ENCODE data around the gene CFAP97. TPM values are rescaled to one million over a fixed set of nuclear protein-coding genes. Genes with fewer than 3 reads are reported as not detected.

Gene CFAP97
- total and polyA plus RNA-seq, 2 donors (not counting 1 experiment from before 2014, with no cell fraction given) = 11.3 to 32.0 TPM

DNA sequence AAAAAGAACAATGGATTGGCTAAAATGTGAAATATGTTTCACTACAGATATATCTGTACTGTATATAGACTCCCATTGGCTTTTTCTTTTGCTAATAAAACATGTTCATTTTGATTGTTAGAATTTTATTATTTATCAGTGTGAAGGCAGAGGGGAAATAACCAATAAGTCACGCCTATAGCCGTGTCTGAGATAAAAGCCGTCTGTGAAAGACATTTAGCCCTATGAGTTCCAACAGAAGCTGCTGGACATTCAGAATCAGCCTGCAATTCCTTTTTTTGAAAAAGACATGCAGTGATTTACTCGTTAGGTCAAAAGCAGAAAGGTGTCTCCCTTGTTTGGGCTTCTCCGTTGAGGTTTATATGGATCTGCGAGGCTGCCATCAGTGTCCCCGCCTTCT lies 84.9 kb downstream of the CFAP97 start:
- intact Hi-C loops (cut with micrococcal nuclease) = no loop called here
- H3K27ac ChIP-seq (ENCODE audit: low read length in 2 of 2) = no peak overlapping the region
- H3K36me3 ChIP-seq (replicated peaks in 1 of 2; ENCODE audit: control extremely low read depth in 1 of 2, control insufficient read depth in 1 of 2, extremely low read depth in 1 of 2, insufficient read depth in 2 of 2, low read length in 1 of 2) = no peaks in the 10 kb centered on the region
- no peak overlapping the region for H3K4me2 ChIP-seq (replicated peaks; ENCODE audit: low read depth, low read length, poor library complexity, severe bottlenecking)
- Mint-ChIP-seq H3K4me3 (no peak overlapping the region), H3K4me1 (peaks cover 8% of the 10 kb centered on the region), H3K9me3 (ENCODE audit: insufficient read depth) (no peaks in the 10 kb centered on the region), H3K27me3 (peaks cover 19% of the 10 kb centered on the region), H3K27ac (no peak overlapping the region)
- ChIA-PET POLR2A (no interaction called here), CTCF (interaction anchor here (1.7 kb wide), 1 partner anchor 16 kb away, joined by 7 read pairs; no protein-coding TSS in a partner anchor)
- H3K9me3 ChIP-seq (ENCODE audit: control extremely low read depth in 1 of 3, control insufficient read depth in 2 of 3, insufficient read depth in 1 of 3, low read length in 2 of 3) = no peaks in the 10 kb centered on the region
- DNase-seq (no peak), ATAC-seq (ENCODE audit: low read depth) (no peak)
- H3K27me3 ChIP-seq (replicated peaks in 1 of 4; ENCODE audit: control extremely low read depth in 1 of 4, control insufficient read depth in 3 of 4, insufficient read depth in 4 of 4, low read length in 3 of 4) = peaks cover 0 to 8% (median 1%) of the 10 kb centered on the region in 4 experiments
- H3K79me2 ChIP-seq (ENCODE audit: control insufficient read depth, insufficient read depth, low read length) = no peaks in the 10 kb centered on the region
- TF ChIP-seq, protein P1, sequence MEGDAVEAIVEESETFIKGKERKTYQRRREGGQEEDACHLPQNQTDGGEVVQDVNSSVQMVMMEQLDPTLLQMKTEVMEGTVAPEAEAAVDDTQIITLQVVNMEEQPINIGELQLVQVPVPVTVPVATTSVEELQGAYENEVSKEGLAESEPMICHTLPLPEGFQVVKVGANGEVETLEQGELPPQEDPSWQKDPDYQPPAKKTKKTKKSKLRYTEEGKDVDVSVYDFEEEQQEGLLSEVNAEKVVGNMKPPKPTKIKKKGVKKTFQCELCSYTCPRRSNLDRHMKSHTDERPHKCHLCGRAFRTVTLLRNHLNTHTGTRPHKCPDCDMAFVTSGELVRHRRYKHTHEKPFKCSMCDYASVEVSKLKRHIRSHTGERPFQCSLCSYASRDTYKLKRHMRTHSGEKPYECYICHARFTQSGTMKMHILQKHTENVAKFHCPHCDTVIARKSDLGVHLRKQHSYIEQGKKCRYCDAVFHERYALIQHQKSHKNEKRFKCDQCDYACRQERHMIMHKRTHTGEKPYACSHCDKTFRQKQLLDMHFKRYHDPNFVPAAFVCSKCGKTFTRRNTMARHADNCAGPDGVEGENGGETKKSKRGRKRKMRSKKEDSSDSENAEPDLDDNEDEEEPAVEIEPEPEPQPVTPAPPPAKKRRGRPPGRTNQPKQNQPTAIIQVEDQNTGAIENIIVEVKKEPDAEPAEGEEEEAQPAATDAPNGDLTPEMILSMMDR (IDR thresholded peaks at IDR 0.05) = no peak
- no peak for TF ChIP-seq EZH2 (IDR thresholded peaks at IDR 0.05; ENCODE audit: borderline replicate concordance, insufficient read depth, low read depth, low read length, poor library complexity, severe bottlenecking)
- WGBS (ENCODE audit: insufficient coverage) = 93% methylated on average over 7 of the region's 7 CpGs
- no peak overlapping the region for H3K9ac ChIP-seq (ENCODE audit: low read length)
- H3K4me1 ChIP-seq (ENCODE audit: control insufficient read depth in 2 of 2, insufficient read depth in 2 of 2, low read length in 2 of 2) = peaks cover 0 to 4% of the 10 kb centered on the region in 2 donors
- H3K4me3 ChIP-seq (ENCODE audit: control extremely low read depth in 1 of 5, extremely low read depth in 1 of 5, insufficient read depth in 1 of 5, low read depth in 2 of 5, low read length in 4 of 5) = no peak overlapping the region
- H4K20me1 ChIP-seq (ENCODE audit: control insufficient read depth, insufficient read depth, low read length, poor library complexity, severe bottlenecking) = no peaks in the 10 kb centered on the region
- no peak overlapping the region for H2AFZ ChIP-seq (ENCODE audit: insufficient read depth, low read depth, low read length, poor library complexity, severe bottlenecking)

DNA sequence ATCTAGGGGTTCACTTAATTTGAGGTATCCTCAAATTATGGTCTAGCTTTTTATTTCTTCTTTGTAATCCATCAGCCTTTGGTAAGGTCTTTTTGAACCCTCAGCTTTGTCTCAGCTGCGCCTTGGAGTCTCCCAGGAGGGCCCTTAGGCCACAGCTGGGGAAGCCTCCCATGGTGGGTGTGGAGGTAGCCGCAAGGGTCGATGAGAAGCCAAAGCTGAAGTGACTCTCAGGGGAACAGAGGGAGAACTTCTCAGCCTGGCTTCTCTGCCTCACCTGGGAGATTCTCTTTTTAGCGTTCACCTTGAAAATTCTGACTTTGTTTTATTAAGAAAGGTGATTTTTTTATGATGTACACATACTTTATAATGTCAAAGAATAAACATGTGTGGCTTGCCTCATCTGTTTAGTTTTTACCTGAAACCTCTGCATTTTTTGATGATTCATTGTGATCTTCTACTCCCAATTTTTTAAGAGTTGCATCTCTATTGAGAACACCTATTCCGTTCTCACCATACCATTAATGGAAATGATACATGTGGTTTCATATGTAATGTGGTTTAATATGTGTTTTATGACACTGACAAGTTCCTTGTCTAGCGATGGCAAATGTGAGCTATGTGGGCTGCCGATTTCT lies 86.4 kb downstream of the CFAP97 start:
- CTCF ChIA-PET = no interaction called here
- H3K27ac Mint-ChIP-seq = no peak overlapping the region
- intact Hi-C loops (cut with micrococcal nuclease) = no loop called here

More for the DNA sequence above, 86.4 kb downstream of the CFAP97 start:
- Histone ChIP-seq H4K20me1 (ENCODE audit: control insufficient read depth, insufficient read depth, low read length, poor library complexity, severe bottlenecking) (no peaks in the 10 kb centered on the region), H3K4me1 (ENCODE audit: control insufficient read depth in 2 of 2, insufficient read depth in 2 of 2, low read length in 2 of 2) (no peaks in the 10 kb centered on the region), H3K4me2 (replicated peaks; ENCODE audit: low read depth, low read length, poor library complexity, severe bottlenecking) (no peak overlapping the region), H3K36me3 (replicated peaks in 1 of 2; ENCODE audit: control extremely low read depth in 1 of 2, control insufficient read depth in 1 of 2, extremely low read depth in 1 of 2, insufficient read depth in 2 of 2, low read length in 1 of 2) (no peaks in the 10 kb centered on the region), H3K27ac (ENCODE audit: low read length in 2 of 2) (no peak overlapping the region), H3K9me3 (ENCODE audit: control extremely low read depth in 1 of 3, control insufficient read depth in 2 of 3, insufficient read depth in 1 of 3, low read length in 2 of 3) (no peaks in the 10 kb centered on the region), H3K9ac (ENCODE audit: low read length) (no peak overlapping the region), H3K79me2 (ENCODE audit: control insufficient read depth, insufficient read depth, low read length) (no peaks in the 10 kb centered on the region), H2AFZ (ENCODE audit: insufficient read depth, low read depth, low read length, poor library complexity, severe bottlenecking) (no peak overlapping the region), H3K4me3 (ENCODE audit: control extremely low read depth in 1 of 5, extremely low read depth in 1 of 5, insufficient read depth in 1 of 5, low read depth in 2 of 5, low read length in 4 of 5) (no peak overlapping the region), H3K27me3 (replicated peaks in 1 of 4; ENCODE audit: control extremely low read depth in 1 of 4, control insufficient read depth in 3 of 4, insufficient read depth in 4 of 4, low read length in 3 of 4) (peaks cover 0 to 8% (median 0%) of the 10 kb centered on the region in 4 experiments)
- POLR2A ChIA-PET = no interaction called here
- H3K27me3 Mint-ChIP-seq = peaks cover 19% of the 10 kb centered on the region
- 57% methylated on average over 1 of the region's 7 CpGs for WGBS (ENCODE audit: insufficient coverage)
- H3K9me3 Mint-ChIP-seq (ENCODE audit: insufficient read depth) = no peaks in the 10 kb centered on the region
- DNase-seq (no peak), ATAC-seq (ENCODE audit: low read depth) (no peak)
- TF ChIP-seq EZH2 (IDR thresholded peaks at IDR 0.05; ENCODE audit: borderline replicate concordance, insufficient read depth, low read depth, low read length, poor library complexity, severe bottlenecking) = no peak
- TF ChIP-seq, protein P1 (IDR thresholded peaks at IDR 0.05) = no peak
- H3K4me3 Mint-ChIP-seq = no peak overlapping the region
- H3K4me1 Mint-ChIP-seq = peaks cover under 1% of the 10 kb centered on the region
